Lower leg skin (tissue), 4 donors: ENCODE measurements around the gene LDLRAD3. TPM values are rescaled to one million over a fixed set of nuclear protein-coding genes. Genes with fewer than 3 reads are reported as not detected.
"Not testable (repeated sequence)": the region's sequence is repeated elsewhere in the genome, so short reads cannot be mapped to it uniquely, and the experiment has no call there.

Source experiments
- DNase-seq, 2 donors: peaks; one replicate each; pipeline ENCODE4 v3.0.0-alpha.2; 2019; ENCODE audit warnings: low spot score in 2 of 2
- H3K4me3 ChIP-seq: fragments of 200-600 bp; sonication (generic); 2 replicates; pipeline ENCODE4 v1.5.1; 2017; ENCODE audit warnings: mild to moderate bottlenecking, low read depth; ENCODE audit not compliant: poor library complexity, severe bottlenecking
- CTCF ChIP-seq, 3 donors: fragments of 450-650 bp; IDR thresholded peaks; one replicate each; pipeline ENCODE4 v1.5.1; 2016; ENCODE audit warnings: antibody characterized with exemption in 3 of 3, mild to moderate bottlenecking in 3 of 3, moderate library complexity in 2 of 3
- POLR2A ChIP-seq, 2 donors: fragments of 450-650 bp; IDR thresholded peaks; one replicate each; pipeline ENCODE4 v1.6.1; 2016 to 2017; ENCODE audit warnings: antibody characterized with exemption in 2 of 2, mild to moderate bottlenecking in 1 of 2, moderate library complexity in 1 of 2
- WGBS, 2 donors: methylation state at CpG; one replicate each; pipeline ENCODE4 v1.1.5; 2018; 5-methylcytosine and 5-hydroxymethylcytosine counted together
- intact Hi-C: fragments of 100-400 bp; cut with DNase I; formaldehyde crosslinking; loops from one replicate; pipeline ENCODE4 v1.15.0; 2023; ENCODE audit warnings: low total_unique reads
- total RNA-seq, 4 donors: library from RNA; depleted of rRNA; stranded (reverse); fragments of >200 nt; gene quantifications; one replicate each; pipeline ENCODE4 v1.1.0, GENCODE V29; 2016

LDLRAD3 gene
- total RNA-seq, 4 donors from 2014 or later = 18.6 to 42.6 (median 25.5) TPM

GRCh38 chr11:35906681-35907080 is 37.2 kb upstream of the LDLRAD3 start:
- no peak for DNase-seq
- intact Hi-C loops = no loop called here
- WGBS, 2 donors = 79 to 81% methylated on average over 3 of the region's 3 CpGs
- no peak overlapping the region for H3K4me3 ChIP-seq
- TF ChIP-seq POLR2A (IDR thresholded peaks at IDR 0.05) = no peak
- no peak for TF ChIP-seq CTCF (IDR thresholded peaks at IDR 0.05)

DNA sequence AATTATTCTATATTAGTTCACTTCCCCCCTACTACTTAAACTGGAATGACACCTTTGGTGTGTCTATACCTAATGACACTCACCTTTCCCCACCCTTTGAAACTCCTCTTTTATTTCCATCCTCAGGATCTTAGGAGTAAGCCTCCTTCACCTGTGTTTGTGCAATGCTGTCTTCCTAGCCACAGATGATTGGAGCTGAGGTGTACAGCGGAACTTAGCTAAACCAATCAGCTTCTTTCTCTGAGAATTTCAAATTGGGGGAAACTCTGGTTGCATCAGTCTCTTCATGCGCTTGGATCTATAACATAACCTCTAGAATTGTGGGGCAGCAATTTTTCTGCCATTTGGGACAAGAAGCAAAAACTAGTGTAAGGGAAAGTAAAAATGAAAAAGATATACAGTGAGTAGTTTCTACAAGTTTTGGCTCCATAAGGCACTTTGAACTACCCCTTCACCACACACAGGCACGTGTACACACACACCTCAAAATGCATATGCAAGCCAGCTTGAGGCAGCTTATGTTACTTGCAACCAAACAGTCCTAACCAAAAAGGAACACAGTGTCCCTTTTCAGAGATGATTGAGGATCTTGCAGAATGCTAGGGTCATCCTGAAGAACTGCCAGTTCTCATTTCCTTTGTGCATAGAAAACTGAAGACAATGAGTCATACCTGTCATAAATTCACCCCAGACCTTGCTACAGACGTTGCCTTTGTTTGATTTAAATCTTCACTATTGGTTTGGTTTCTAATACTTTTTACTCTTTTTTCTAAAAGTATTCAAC is 36.0 kb upstream of the LDLRAD3 start:
- intact Hi-C loops = no loop called here
- peak in 1 of 2 donors; percentile 88 for DNase-seq
- TF ChIP-seq CTCF (IDR thresholded peaks at IDR 0.05) (no peak), POLR2A (IDR thresholded peaks at IDR 0.05) (no peak)
- 34 to 44% methylated on average over 4 of the region's 4 CpGs for WGBS, 2 donors
- H3K4me3 ChIP-seq = no peak overlapping the region

DNA sequence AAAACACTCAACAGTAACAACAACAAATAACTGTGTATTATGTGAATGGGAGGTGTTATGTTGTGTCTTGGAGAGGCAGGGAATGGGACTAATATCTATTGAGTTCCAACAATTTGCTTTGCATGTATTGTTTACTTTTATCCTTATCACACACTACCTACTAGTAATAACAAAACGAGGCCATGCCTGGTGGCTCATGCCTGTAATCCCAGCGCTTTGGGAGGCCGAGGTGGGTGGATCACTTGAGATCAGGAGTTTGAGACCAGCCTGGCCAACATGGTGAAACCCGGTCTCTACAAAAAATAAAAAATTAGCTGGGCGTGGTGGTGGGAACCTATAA is 35.5 kb upstream of the LDLRAD3 start:
- DNase-seq, intact Hi-C loops, H3K4me3 ChIP-seq: not testable (repeated sequence)
- 67 to 74% methylated on average over 5 of the region's 5 CpGs for WGBS, 2 donors

- intact Hi-C loops = no loop called here
- no peak overlapping the region for H3K4me3 ChIP-seq
- TF ChIP-seq POLR2A (IDR thresholded peaks at IDR 0.05) = no peak
- no peak for TF ChIP-seq CTCF (IDR thresholded peaks at IDR 0.05)
- WGBS, 2 donors = 61 to 63% methylated on average over 3 of the region's 3 CpGs
- DNase-seq = no peak
These were observed 34.2 kb upstream of the LDLRAD3 start for GRCh38 chr11:35909511-35910265.

- WGBS, 2 donors = 91 to 97% methylated on average over 6 of the region's 6 CpGs
- intact Hi-C loops = no loop called here
- DNase-seq = no peak
- no peak for TF ChIP-seq POLR2A (IDR thresholded peaks at IDR 0.05)
- TF ChIP-seq CTCF (IDR thresholded peaks at IDR 0.05) = no peak
- no peak overlapping the region for H3K4me3 ChIP-seq
These were observed 32.8 kb upstream of the LDLRAD3 start for GRCh38 chr11:35911013-35911412.

DNA sequence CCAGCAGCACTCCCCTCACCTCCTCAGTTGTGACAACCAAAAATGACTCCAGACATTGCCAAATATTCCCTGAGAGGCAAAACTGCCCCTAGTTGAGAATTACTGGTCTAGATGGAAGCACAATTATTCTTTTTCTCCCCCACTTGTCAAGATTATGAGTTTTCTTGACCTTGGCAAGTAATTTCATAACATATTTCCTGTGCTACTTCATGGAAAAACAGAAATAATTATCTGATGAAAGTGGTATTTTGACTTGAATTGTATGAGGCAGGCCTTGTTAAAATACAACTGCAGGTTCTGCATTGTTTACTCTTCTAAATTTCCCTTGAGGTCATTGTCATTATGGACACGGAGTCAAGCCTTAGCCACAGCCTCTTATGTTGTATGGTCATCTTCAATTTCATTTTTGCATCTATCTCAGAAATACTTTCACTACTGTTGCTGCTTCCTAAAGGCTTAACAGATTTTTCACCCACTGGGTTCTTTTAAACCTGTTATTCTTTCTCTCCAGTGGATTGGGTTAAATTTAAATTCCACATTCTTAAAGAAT is 32.2 kb upstream of the LDLRAD3 start:
- intact Hi-C loops = no loop called here
- TF ChIP-seq CTCF (IDR thresholded peaks at IDR 0.05) (no peak), POLR2A (IDR thresholded peaks at IDR 0.05) (no peak)
- no peak overlapping the region for H3K4me3 ChIP-seq
- WGBS, 2 donors = 66 to 78% methylated on average over 1 of the region's 1 CpG
- no peak for DNase-seq

DNA sequence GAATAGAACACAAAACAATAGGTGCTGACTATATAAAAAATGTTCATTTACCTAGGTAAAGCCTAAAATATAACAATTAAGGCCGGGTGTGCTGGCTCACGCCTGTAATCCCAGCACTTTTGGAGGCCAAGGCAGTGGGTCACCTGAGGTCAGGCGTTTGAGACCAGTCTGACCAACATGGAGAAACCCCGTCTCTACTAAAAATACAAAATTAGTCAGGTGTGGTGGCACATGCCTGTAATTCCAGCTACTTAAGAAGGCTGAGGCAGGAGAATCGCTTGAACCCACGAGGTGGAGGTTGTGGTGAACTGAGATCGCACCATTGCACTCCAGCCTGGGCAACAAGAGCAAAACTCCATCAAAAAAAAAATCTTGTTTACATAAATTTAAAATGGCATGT is 31.4 kb upstream of the LDLRAD3 start:
- 91 to 96% methylated on average over 7 of the region's 7 CpGs for WGBS, 2 donors
- H3K4me3 ChIP-seq, intact Hi-C loops, DNase-seq: not testable (repeated sequence)
